Esophagus muscularis mucosa (tissue), 3 donors: Measurements from ENCODE around the gene PHLDB1.

Source experiments
- CTCF ChIP-seq, 3 experiments: fragments of 200-600 bp in 2 of 3; fragments of 450-650 bp in 1 of 3; sonication (generic) in 2 of 3; IDR thresholded peaks; one replicate each; pipeline ENCODE4 v1.5.1; 2017 to 2019; ENCODE audit warnings: antibody characterized with exemption in 3 of 3, mild to moderate bottlenecking in 2 of 3, moderate library complexity in 1 of 3
- POLR2AphosphoS5 ChIP-seq, 2 donors: sonication (generic); formaldehyde crosslinking; IDR thresholded peaks; one replicate each; pipeline ENCODE4 v1.6.1; 2017; ENCODE audit warnings: antibody characterized with exemption in 2 of 2

GRCh38 chr11:118574636-118575035 is 32.8 kb upstream of the PHLDB1 start:
- TF ChIP-seq POLR2AphosphoS5 (IDR thresholded peaks at IDR 0.05): no peak
- TF ChIP-seq CTCF (IDR thresholded peaks at IDR 0.05): no peak
